C4-2B (cell line): ENCODE results near the gene CTSG.
"Not testable (repeated sequence)": the region's sequence is repeated elsewhere in the genome, so short reads cannot be mapped to it uniquely, and the experiment has no call there.

Experiments
- H3K27ac ChIP-seq: fragments of 450-650 bp; 2 replicates; pipeline ENCODE4 v1.5.1; 2017
- CTCF ChIP-seq: fragments of 450-650 bp; conservative IDR thresholded peaks from 2 replicates; pipeline ENCODE4 v1.5.1; 2017; ENCODE audit warnings: mild to moderate bottlenecking
- ZFX ChIP-seq: fragments of 450-650 bp; IDR thresholded peaks from 2 replicates; pipeline ENCODE4 v1.6.1; 2017

CTSG gene

DNA sequence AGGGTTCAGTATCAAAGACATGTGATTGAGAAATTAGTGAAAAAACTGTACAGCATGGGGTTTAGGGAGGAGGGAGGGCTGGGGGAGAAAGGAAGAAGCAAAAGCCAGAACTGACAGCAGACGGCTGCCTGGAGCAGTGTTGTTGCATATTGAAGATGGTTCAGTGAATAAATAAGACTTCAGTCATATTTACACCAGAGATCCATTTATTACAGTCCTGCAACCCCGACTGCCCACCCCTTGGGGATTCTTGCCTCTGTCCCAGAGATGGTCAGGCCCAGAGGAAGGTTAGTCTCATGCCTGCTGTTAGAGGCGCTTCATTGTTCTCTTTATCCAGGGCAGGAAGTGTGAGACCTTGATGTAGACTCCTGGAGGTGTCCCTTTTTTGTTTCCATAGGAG is 30.2 kb upstream of the CTSG start:
- TF ChIP-seq CTCF (no peak), ZFX (no peak)

DNA sequence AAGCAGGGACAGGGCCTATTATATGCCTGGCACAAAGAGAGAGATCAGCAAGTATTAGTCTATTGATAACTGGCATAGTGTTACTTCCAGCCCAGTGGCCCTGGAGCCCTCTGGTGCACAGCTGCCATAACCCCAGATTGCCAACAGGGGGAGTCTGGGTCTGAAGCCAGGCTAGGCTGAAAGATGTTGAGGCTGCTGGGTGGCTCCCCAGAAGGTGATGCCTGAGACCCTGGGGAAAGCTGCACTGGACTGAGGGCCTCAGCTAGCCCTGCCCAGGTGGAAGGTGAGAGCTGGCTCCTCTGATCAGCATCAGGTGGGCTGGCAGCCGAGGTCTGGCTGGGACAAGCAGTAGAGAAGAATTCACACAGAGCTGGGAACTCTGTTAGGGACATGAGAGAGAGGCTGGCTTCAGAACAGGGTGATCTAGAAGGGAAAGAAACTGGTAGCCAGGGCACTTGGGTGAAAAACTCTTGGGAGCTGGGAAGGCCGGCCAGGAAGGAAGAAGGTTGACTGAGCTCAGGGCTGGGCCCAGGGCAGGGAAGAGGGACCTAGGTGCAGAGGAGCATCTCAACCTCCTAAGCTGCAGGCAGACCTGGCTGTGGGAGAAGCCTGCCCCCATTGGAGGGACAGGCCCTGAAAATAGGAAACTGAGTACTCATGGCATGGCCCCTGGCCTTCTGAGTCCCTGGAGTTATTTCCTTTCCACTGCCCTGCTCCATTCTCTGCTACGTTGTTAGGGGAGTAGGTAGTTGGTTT is 29.6 kb upstream of the CTSG start:
- H3K27ac ChIP-seq, result no peak overlapping the region
- TF ChIP-seq CTCF (peak; percentile 87), ZFX (no peak)

More for the DNA sequence above, 30.2 kb upstream of the CTSG start:
- no peak overlapping the region for H3K27ac ChIP-seq

DNA sequence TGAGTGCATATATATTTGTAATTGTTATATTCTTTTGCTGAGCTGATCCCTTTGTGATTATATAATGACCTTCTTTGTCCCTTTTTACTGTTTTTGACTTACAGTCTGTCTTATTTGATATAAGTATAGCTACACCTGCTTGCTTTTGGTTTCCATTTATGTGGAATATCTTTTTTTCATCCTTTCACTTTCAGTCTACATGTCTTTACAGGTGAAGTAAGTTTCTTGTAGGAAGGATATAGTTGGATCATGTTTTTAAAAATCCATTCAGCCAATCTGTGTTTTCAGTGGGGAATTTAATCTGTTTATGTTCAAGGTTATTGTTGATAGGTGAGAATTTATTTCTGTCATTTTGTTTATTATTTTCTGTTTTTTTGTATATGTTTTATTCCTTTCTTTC is 21.4 kb upstream of the CTSG start:
- no peak overlapping the region for H3K27ac ChIP-seq
- no peak for TF ChIP-seq ZFX
- no peak for TF ChIP-seq CTCF

GRCh38 chr14:24595073-24595808 is 19.2 kb upstream of the CTSG start:
- H3K27ac ChIP-seq, result no peak overlapping the region
- TF ChIP-seq ZFX, result no peak
- TF ChIP-seq CTCF, result no peak

- H3K27ac ChIP-seq, result not testable (repeated sequence)
These were observed 15.0 kb upstream of the CTSG start for GRCh38 chr14:24591004-24591403.

GRCh38 chr14:24584402-24584801 is 8.4 kb upstream of the CTSG start:
- H3K27ac ChIP-seq, result not testable (repeated sequence)

DNA sequence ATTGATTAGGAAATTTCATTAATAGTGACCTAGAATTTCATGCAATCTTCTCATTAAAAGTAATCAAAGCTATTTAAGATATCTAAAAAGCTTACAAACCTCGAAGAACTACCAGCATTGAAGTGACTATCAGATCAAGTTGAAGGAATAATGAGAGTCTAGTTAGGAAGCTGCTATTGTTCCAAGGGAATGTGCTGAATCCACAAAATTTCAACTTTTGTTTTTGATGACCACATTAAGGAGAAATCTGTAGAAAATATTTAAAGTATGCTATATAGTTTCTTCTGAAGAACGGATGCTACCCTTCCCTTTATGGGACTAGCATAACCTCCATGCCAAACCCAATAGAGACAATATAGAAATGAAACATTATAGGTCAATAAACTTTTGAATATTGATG is 2.5 kb upstream of the CTSG start:
- no peak overlapping the region for H3K27ac ChIP-seq
- TF ChIP-seq ZFX (no peak), CTCF (no peak)

GRCh38 chr14:24576771-24577170 is 721 bp upstream of the CTSG start:
- no peak overlapping the region for H3K27ac ChIP-seq
- no peak for TF ChIP-seq CTCF
- no peak for TF ChIP-seq ZFX
